ENCODE data around the gene RPTOR. TPM values are rescaled to one million over a fixed set of nuclear protein-coding genes. Genes with fewer than 3 reads are reported as not detected.

RPTOR gene
- total RNA-seq, 1 donor from 2014 or later = 32.0 TPM

DNA sequence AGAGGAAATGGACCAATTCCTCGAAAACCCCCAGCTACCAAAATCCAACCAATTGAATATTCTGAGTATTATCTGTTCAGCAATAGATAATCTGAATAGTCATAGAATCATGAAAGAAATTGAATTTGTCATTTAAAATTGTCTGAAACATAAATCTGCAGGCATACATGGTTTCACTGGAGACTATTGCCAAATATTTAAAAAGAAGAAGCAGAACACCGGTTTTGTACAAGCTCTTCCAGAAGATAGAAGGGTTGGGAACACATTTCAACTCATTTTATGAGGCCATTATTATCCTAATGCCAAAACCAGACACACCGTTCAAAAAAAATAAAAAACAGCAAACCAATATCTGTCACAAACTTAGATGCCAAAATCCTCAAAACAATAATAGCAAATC is 195.5 kb downstream of the RPTOR start:
- Histone ChIP-seq H2AFZ (ENCODE audit: low read depth, low read length) (no peak overlapping the region), H3K4me3 (ENCODE audit: insufficient read depth, low read depth, low read length) (no peak overlapping the region), H3K27me3 (ENCODE audit: insufficient read depth, low read length) (no peaks in the 10 kb centered on the region), H3K27ac (ENCODE audit: low read depth, low read length) (no peak overlapping the region), H3K4me2 (ENCODE audit: low read length) (no peak overlapping the region), H4K20me1 (ENCODE audit: insufficient read depth, low read length) (peaks cover 5% of the 10 kb centered on the region), H3K4me1 (ENCODE audit: insufficient read depth, low read length) (peaks cover 2% of the 10 kb centered on the region), H3K9me3 (ENCODE audit: insufficient read depth, low read depth, low read length) (peaks cover 4% of the 10 kb centered on the region), H3K36me3 (ENCODE audit: insufficient read depth, low read length) (no peaks in the 10 kb centered on the region), H3K79me2 (ENCODE audit: insufficient read depth, low read length) (peaks cover 3% of the 10 kb centered on the region), H3K9ac (ENCODE audit: low read length) (no peak overlapping the region)
- no peak overlapping the region for H3K4me3 Mint-ChIP-seq (ENCODE audit: unreplicated experiment)
- FAIRE-seq (no peak), DNase-seq (ENCODE audit: low read depth) (no peak)
- H3K27ac Mint-ChIP-seq (ENCODE audit: unreplicated experiment) = no peak overlapping the region
- no peaks in the 10 kb centered on the region for H3K27me3 Mint-ChIP-seq (ENCODE audit: low read depth, unreplicated experiment)
- TF ChIP-seq, protein P1, sequence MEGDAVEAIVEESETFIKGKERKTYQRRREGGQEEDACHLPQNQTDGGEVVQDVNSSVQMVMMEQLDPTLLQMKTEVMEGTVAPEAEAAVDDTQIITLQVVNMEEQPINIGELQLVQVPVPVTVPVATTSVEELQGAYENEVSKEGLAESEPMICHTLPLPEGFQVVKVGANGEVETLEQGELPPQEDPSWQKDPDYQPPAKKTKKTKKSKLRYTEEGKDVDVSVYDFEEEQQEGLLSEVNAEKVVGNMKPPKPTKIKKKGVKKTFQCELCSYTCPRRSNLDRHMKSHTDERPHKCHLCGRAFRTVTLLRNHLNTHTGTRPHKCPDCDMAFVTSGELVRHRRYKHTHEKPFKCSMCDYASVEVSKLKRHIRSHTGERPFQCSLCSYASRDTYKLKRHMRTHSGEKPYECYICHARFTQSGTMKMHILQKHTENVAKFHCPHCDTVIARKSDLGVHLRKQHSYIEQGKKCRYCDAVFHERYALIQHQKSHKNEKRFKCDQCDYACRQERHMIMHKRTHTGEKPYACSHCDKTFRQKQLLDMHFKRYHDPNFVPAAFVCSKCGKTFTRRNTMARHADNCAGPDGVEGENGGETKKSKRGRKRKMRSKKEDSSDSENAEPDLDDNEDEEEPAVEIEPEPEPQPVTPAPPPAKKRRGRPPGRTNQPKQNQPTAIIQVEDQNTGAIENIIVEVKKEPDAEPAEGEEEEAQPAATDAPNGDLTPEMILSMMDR (IDR thresholded peaks at IDR 0.05; ENCODE audit: insufficient read depth, low read depth, low read length) = no peak
- TF ChIP-seq EZH2 (IDR thresholded peaks at IDR 0.05; ENCODE audit: insufficient read depth, low read length) = no peak
- peaks cover 28% of the 10 kb centered on the region for H3K36me3 Mint-ChIP-seq (ENCODE audit: low read depth, unreplicated experiment)
- H3K9me3 Mint-ChIP-seq (ENCODE audit: unreplicated experiment) = peaks cover 9% of the 10 kb centered on the region
- H3K4me1 Mint-ChIP-seq (ENCODE audit: low read depth, unreplicated experiment) = peaks cover 8% of the 10 kb centered on the region

DNA sequence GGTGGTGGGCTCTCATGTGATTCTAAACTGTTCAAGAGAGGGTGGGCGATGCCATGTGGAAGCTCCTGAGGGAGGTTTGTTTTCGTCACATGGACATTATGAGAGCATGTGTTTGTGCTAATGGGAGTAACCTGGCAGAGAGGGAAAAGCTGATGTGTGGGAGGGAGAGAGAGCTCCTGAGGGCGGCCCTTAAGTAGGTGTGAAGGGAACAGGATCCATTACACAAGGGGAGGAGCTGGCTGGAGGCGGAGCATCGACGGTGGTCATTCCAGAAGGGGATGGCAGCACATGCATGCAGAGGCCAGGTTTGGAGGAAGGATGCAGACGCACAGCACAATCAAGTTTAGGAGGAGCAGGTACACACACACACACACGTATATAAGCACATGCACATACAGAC is 197.5 kb downstream of the RPTOR start:
- Mint-ChIP-seq H3K27me3 (ENCODE audit: low read depth, unreplicated experiment) (no peaks in the 10 kb centered on the region), H3K27ac (ENCODE audit: unreplicated experiment) (no peak overlapping the region), H3K36me3 (ENCODE audit: low read depth, unreplicated experiment) (peaks cover 28% of the 10 kb centered on the region), H3K9me3 (ENCODE audit: unreplicated experiment) (peaks cover 9% of the 10 kb centered on the region), H3K4me3 (ENCODE audit: unreplicated experiment) (no peak overlapping the region), H3K4me1 (ENCODE audit: low read depth, unreplicated experiment) (peaks cover 8% of the 10 kb centered on the region)
- H3K9me3 ChIP-seq (ENCODE audit: insufficient read depth, low read depth, low read length) = peaks cover 4% of the 10 kb centered on the region
- DNase-seq (ENCODE audit: low read depth) (no peak), FAIRE-seq (no peak)
- no peaks in the 10 kb centered on the region for H3K27me3 ChIP-seq (ENCODE audit: insufficient read depth, low read length)
- no peak overlapping the region for H2AFZ ChIP-seq (ENCODE audit: low read depth, low read length)
- no peak overlapping the region for H3K4me3 ChIP-seq (ENCODE audit: insufficient read depth, low read depth, low read length)
- peaks cover 2% of the 10 kb centered on the region for H3K79me2 ChIP-seq (ENCODE audit: insufficient read depth, low read length)
- H3K27ac ChIP-seq (ENCODE audit: low read depth, low read length) = no peak overlapping the region
- TF ChIP-seq, protein P1 (IDR thresholded peaks at IDR 0.05; ENCODE audit: insufficient read depth, low read depth, low read length) = no peak
- TF ChIP-seq EZH2 (IDR thresholded peaks at IDR 0.05; ENCODE audit: insufficient read depth, low read length) = no peak
- H3K4me2 ChIP-seq (ENCODE audit: low read length) = no peak overlapping the region
- H3K36me3 ChIP-seq (ENCODE audit: insufficient read depth, low read length) = no peaks in the 10 kb centered on the region
- H3K9ac ChIP-seq (ENCODE audit: low read length) = no peak overlapping the region
- H3K4me1 ChIP-seq (ENCODE audit: insufficient read depth, low read length) = peaks cover 2% of the 10 kb centered on the region
- peaks cover 5% of the 10 kb centered on the region for H4K20me1 ChIP-seq (ENCODE audit: insufficient read depth, low read length)

DNA sequence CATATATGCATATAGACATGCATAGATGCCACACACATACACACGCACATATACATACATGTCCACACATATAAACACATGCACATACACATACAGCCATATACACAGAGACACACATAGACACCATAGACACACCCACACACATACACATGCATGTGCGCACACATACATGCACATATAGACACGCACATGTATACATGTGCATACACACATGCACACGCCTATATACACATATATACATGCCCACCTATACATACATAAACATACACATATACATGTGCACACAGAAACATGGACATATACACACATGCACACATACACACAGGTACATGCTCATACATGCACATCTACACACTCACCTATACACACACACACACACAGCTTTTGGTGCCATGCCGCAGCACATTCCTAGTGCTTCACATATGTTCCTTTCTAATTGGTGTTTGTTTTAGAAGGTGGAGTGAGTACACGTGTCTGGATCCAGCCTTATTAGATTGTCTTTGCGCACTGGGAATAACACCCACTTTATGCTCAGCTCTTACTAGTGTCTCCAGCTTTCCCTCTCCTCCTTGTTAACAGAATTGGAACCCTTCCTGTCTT is 198.0 kb downstream of the RPTOR start:
- Mint-ChIP-seq H3K4me3 (ENCODE audit: unreplicated experiment) (no peak overlapping the region), H3K36me3 (ENCODE audit: low read depth, unreplicated experiment) (peaks cover 28% of the 10 kb centered on the region), H3K27me3 (ENCODE audit: low read depth, unreplicated experiment) (no peaks in the 10 kb centered on the region), H3K9me3 (ENCODE audit: unreplicated experiment) (peaks cover 9% of the 10 kb centered on the region), H3K27ac (ENCODE audit: unreplicated experiment) (no peak overlapping the region), H3K4me1 (ENCODE audit: low read depth, unreplicated experiment) (peaks cover 8% of the 10 kb centered on the region)
- no peaks in the 10 kb centered on the region for H3K36me3 ChIP-seq (ENCODE audit: insufficient read depth, low read length)
- peaks cover 2% of the 10 kb centered on the region for H3K4me1 ChIP-seq (ENCODE audit: insufficient read depth, low read length)
- H3K79me2 ChIP-seq (ENCODE audit: insufficient read depth, low read length) = no peaks in the 10 kb centered on the region
- FAIRE-seq (no peak), DNase-seq (ENCODE audit: low read depth) (no peak)
- H3K4me3 ChIP-seq (ENCODE audit: insufficient read depth, low read depth, low read length) = no peak overlapping the region
- no peak overlapping the region for H3K9ac ChIP-seq (ENCODE audit: low read length)
- peaks cover 4% of the 10 kb centered on the region for H3K9me3 ChIP-seq (ENCODE audit: insufficient read depth, low read depth, low read length)
- peaks cover 5% of the 10 kb centered on the region for H4K20me1 ChIP-seq (ENCODE audit: insufficient read depth, low read length)
- no peaks in the 10 kb centered on the region for H3K27me3 ChIP-seq (ENCODE audit: insufficient read depth, low read length)
- no peak for TF ChIP-seq EZH2 (IDR thresholded peaks at IDR 0.05; ENCODE audit: insufficient read depth, low read length)
- TF ChIP-seq, protein P1 (IDR thresholded peaks at IDR 0.05; ENCODE audit: insufficient read depth, low read depth, low read length) = no peak
- no peak overlapping the region for H2AFZ ChIP-seq (ENCODE audit: low read depth, low read length)
- H3K4me2 ChIP-seq (ENCODE audit: low read length) = no peak overlapping the region
- H3K27ac ChIP-seq (ENCODE audit: low read depth, low read length) = no peak overlapping the region
